ENCODE data around the gene PIK3C2G.
"Not testable (repeated sequence)": the region's sequence is repeated elsewhere in the genome, so short reads cannot be mapped to it uniquely, and the experiment has no call there.

Gene PIK3C2G

DNA sequence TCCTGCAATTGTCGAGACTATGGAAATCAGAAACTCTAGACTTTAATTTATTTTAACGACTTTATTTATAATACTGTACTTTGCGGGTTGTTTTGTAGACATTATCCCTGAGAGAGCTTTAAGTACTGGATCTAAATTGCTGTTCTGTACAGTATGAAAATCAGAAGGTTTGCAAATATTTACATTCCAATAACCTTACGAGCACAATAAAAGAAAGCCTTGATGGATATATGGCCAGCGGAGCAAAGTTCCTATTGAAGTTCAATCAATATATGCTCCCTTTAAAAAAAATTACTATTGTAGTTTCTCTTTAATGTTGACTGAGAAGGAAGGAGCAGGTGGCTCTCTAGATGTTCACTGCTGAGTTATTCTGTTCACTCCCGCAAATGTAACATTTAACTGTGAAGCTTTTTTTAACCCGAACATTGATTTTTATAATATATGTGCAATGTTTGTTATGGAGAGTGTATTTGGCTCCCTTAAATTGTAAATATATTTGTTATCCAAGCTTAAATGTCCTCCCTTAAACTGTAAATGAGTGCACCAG lies 241.2 kb downstream of the PIK3C2G start:
- no peak for TF ChIP-seq EZH2phosphoT487 (IDR thresholded peaks at IDR 0.05; ENCODE audit: borderline replicate concordance)
- TF ChIP-seq, protein P1, sequence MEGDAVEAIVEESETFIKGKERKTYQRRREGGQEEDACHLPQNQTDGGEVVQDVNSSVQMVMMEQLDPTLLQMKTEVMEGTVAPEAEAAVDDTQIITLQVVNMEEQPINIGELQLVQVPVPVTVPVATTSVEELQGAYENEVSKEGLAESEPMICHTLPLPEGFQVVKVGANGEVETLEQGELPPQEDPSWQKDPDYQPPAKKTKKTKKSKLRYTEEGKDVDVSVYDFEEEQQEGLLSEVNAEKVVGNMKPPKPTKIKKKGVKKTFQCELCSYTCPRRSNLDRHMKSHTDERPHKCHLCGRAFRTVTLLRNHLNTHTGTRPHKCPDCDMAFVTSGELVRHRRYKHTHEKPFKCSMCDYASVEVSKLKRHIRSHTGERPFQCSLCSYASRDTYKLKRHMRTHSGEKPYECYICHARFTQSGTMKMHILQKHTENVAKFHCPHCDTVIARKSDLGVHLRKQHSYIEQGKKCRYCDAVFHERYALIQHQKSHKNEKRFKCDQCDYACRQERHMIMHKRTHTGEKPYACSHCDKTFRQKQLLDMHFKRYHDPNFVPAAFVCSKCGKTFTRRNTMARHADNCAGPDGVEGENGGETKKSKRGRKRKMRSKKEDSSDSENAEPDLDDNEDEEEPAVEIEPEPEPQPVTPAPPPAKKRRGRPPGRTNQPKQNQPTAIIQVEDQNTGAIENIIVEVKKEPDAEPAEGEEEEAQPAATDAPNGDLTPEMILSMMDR (conservative IDR thresholded peaks at IDR 0.05; ENCODE audit: low read length), result no peak
- Histone ChIP-seq H3K9me2 (replicated peaks; ENCODE audit: low read depth, low read length) (no peaks in the 10 kb centered on the region), H3K36me3 (ENCODE audit: insufficient read depth, low read length) (no peaks in the 10 kb centered on the region), H3K79me2 (ENCODE audit: insufficient read depth, low read length) (no peaks in the 10 kb centered on the region), H3F3A (ENCODE audit: low read depth) (no peaks in the 10 kb centered on the region), H3K4me2 (ENCODE audit: low read depth, low read length, poor library complexity, severe bottlenecking) (no peak overlapping the region), H3K27me3 (ENCODE audit: insufficient read depth, low read length, poor library complexity, severe bottlenecking) (no peaks in the 10 kb centered on the region), H3K4me1 (ENCODE audit: insufficient read depth, low read length, poor library complexity, severe bottlenecking) (no peaks in the 10 kb centered on the region), H4K20me1 (ENCODE audit: insufficient read depth, low read length, poor library complexity, severe bottlenecking) (no peaks in the 10 kb centered on the region), H2AFZ (ENCODE audit: low read length) (no peak overlapping the region), H3K9me3 (ENCODE audit: insufficient read depth, low read depth, low read length) (no peaks in the 10 kb centered on the region; the same call in 1 of the 2 replicates), H3K4me3 (ENCODE audit: low read length, poor library complexity, severe bottlenecking) (no peak overlapping the region), H3K9ac (ENCODE audit: low read depth, low read length, poor library complexity, severe bottlenecking) (no peak overlapping the region)

DNA sequence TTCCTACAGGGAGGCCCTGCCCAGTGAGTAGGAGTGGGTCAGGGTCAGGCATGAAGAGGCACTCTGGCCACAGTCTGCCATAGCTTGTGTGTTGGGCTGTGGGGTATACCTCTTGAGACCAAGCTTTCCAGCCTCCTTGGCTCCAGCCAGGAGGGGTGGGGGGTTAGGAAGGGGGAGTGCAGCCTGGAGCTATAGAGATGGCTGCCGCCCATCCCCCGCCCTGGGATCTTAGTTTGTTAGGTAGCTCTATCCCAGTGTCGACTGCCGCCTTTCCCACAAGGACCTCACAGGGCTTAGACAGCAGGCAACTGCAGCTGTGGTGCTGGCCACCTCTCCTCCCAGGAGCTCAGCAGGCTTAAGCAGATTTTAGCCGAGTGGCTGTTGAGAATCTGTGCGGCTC lies 260.1 kb downstream of the PIK3C2G start:
- no peak overlapping the region for H3K4me3 ChIP-seq (ENCODE audit: low read length, poor library complexity, severe bottlenecking)
- no peaks in the 10 kb centered on the region for H3K36me3 ChIP-seq (ENCODE audit: insufficient read depth, low read length)
- H4K20me1 ChIP-seq (ENCODE audit: insufficient read depth, low read length, poor library complexity, severe bottlenecking), result no peaks in the 10 kb centered on the region
- H3F3A ChIP-seq (ENCODE audit: low read depth), result no peaks in the 10 kb centered on the region
- 0 out of 2 replicates have a peak, but pooled peaks cover 4% of the 10 kb centered on the region for H3K9me3 ChIP-seq (ENCODE audit: insufficient read depth, low read depth, low read length)
- no peak overlapping the region for H3K4me2 ChIP-seq (ENCODE audit: low read depth, low read length, poor library complexity, severe bottlenecking)
- TF ChIP-seq, protein P1 (conservative IDR thresholded peaks at IDR 0.05; ENCODE audit: low read length), result no peak
- TF ChIP-seq EZH2phosphoT487 (IDR thresholded peaks at IDR 0.05; ENCODE audit: borderline replicate concordance), result no peak
- no peaks in the 10 kb centered on the region for H3K9me2 ChIP-seq (replicated peaks; ENCODE audit: low read depth, low read length)
- H3K4me1 ChIP-seq (ENCODE audit: insufficient read depth, low read length, poor library complexity, severe bottlenecking), result no peaks in the 10 kb centered on the region
- H3K9ac ChIP-seq (ENCODE audit: low read depth, low read length, poor library complexity, severe bottlenecking), result no peak overlapping the region
- no peaks in the 10 kb centered on the region for H3K27me3 ChIP-seq (ENCODE audit: insufficient read depth, low read length, poor library complexity, severe bottlenecking)
- H3K79me2 ChIP-seq (ENCODE audit: insufficient read depth, low read length), result no peaks in the 10 kb centered on the region
- no peak overlapping the region for H2AFZ ChIP-seq (ENCODE audit: low read length)

DNA sequence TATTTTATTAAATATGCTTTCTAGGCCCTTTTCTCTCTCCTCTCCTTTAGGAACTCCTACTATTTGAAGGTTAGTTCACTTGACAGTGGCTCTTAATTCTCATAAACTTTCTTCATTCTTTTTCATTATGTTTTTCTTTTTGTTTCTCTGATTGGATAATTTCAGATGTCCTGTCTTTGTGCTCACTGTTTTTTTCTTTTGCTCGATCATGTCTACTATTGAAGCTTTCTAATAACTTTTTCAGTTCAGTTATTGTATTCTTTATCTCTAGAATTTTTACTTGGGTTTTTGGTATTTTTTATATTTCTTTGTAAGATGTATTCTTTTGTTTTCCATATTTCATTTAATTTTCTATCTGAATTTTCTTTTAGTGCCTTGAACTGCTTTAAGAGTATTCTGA lies 261.5 kb downstream of the PIK3C2G start:
- Histone ChIP-seq H3K36me3 (ENCODE audit: insufficient read depth, low read length) (no peaks in the 10 kb centered on the region), H3F3A (ENCODE audit: low read depth) (no peaks in the 10 kb centered on the region), H3K4me1 (ENCODE audit: insufficient read depth, low read length, poor library complexity, severe bottlenecking) (no peaks in the 10 kb centered on the region), H3K79me2 (ENCODE audit: insufficient read depth, low read length) (no peaks in the 10 kb centered on the region), H3K9me2 (replicated peaks; ENCODE audit: low read depth, low read length) (no peaks in the 10 kb centered on the region), H2AFZ (ENCODE audit: low read length) (no peak overlapping the region), H4K20me1 (ENCODE audit: insufficient read depth, low read length, poor library complexity, severe bottlenecking) (no peaks in the 10 kb centered on the region), H3K9me3 (ENCODE audit: insufficient read depth, low read depth, low read length) (0 out of 2 replicates have a peak, but pooled peaks cover 4% of the 10 kb centered on the region), H3K4me2 (ENCODE audit: low read depth, low read length, poor library complexity, severe bottlenecking) (no peak overlapping the region), H3K4me3 (ENCODE audit: low read length, poor library complexity, severe bottlenecking) (no peak overlapping the region), H3K9ac (ENCODE audit: low read depth, low read length, poor library complexity, severe bottlenecking) (no peak overlapping the region), H3K27me3 (ENCODE audit: insufficient read depth, low read length, poor library complexity, severe bottlenecking) (no peaks in the 10 kb centered on the region)
- no peak for TF ChIP-seq EZH2phosphoT487 (IDR thresholded peaks at IDR 0.05; ENCODE audit: borderline replicate concordance)
- TF ChIP-seq, protein P1 (conservative IDR thresholded peaks at IDR 0.05; ENCODE audit: low read length), result no peak

DNA sequence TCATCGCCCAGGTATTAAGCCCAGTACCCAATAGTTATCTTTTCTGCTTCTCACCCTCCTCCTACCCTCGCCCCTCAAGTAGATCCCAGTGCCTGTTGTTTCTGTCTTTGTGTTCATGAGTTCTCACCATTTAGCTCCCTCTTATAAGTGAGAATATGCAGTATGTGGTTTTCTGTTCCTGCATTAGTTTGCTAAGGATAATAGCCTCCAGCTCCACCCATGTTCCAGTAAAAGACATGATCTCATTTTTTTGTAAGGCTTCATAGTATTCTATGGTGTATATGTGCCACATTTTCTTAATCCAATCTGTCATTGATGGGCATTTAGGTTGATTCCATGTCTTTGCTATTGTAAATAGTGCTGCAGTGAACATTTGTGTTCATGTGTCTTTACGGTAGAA lies 281.2 kb downstream of the PIK3C2G start:
- not testable (repeated sequence) for H3K79me2 ChIP-seq (ENCODE audit: insufficient read depth, low read length); H3K4me3 ChIP-seq (ENCODE audit: low read length, poor library complexity, severe bottlenecking); H3K4me1 ChIP-seq (ENCODE audit: insufficient read depth, low read length, poor library complexity, severe bottlenecking); H3K9me2 ChIP-seq (replicated peaks; ENCODE audit: low read depth, low read length); H4K20me1 ChIP-seq (ENCODE audit: insufficient read depth, low read length, poor library complexity, severe bottlenecking); H3K9me3 ChIP-seq (ENCODE audit: insufficient read depth, low read depth, low read length); H2AFZ ChIP-seq (ENCODE audit: low read length); H3K36me3 ChIP-seq (ENCODE audit: insufficient read depth, low read length); H3K4me2 ChIP-seq (ENCODE audit: low read depth, low read length, poor library complexity, severe bottlenecking); H3K9ac ChIP-seq (ENCODE audit: low read depth, low read length, poor library complexity, severe bottlenecking); H3F3A ChIP-seq (ENCODE audit: low read depth); H3K27me3 ChIP-seq (ENCODE audit: insufficient read depth, low read length, poor library complexity, severe bottlenecking)

Data from Loucy (cell line).